GM13977 (cell line): ENCODE results near the gene NCAPG.

Experiments
- DNase-seq: peaks from one replicate; pipeline ENCODE4 v3.0.0; 2012; ENCODE audit warnings: low spot score
- in situ Hi-C: fragments of 300-500 bp; cut with MboI; formaldehyde crosslinking; loops from one replicate; pipeline ENCODE4 v1.12.0; 2022; ENCODE audit warnings: low sequenced_read_pairs, low pct_unique_long_range_greater_than_20kb, mixed read lengths, inconsistent platforms; ENCODE audit not compliant: unreplicated experiment
- TF ChIP-seq, protein P1 (sequence below): IDR thresholded peaks from 2 replicates; pipeline ENCODE4 v1.5.1; 2012; ENCODE audit warnings: mild to moderate bottlenecking, control low read depth; ENCODE audit not compliant: insufficient read depth; ENCODE audit errors: extremely low read depth, missing control alignments

The NCAPG gene

DNA sequence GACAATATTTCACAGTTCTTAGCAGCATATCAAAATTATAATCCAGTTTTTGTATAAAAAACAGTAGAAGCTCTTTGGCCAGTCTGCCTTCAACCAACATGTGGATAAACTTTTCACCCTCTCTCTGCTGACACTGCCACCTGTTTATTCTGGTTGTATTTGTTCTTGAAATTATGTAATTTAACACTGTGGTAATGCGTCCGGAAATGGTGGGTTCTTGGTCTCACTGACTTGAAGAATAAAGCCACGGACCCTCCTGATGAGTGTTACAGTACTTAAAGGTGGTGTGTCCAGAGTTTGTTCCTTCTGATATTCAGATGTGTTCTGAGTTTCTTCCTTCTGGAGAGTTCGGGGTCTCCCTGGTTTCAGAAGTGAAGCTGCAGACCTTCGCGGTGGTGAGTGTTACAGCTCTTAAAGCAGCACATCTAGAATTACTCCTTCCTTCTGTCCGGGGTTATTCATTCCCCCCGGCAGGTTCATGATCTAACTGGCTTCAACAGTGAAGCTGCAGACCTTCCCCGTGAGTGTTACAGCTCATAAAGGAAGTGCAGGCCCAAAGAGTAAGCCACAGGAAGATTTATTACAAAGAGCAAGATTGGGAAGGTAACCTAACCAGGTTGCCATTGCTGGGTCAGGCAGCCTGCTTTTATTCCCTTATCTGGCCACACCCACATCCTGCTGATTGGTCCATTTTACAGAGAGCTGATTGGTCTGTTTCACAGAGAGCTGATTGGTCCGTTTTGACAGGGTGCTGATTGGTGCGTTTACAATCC is 45.1 kb upstream of the NCAPG start:
- in situ Hi-C loops = no loop called here
- TF ChIP-seq, protein P1, sequence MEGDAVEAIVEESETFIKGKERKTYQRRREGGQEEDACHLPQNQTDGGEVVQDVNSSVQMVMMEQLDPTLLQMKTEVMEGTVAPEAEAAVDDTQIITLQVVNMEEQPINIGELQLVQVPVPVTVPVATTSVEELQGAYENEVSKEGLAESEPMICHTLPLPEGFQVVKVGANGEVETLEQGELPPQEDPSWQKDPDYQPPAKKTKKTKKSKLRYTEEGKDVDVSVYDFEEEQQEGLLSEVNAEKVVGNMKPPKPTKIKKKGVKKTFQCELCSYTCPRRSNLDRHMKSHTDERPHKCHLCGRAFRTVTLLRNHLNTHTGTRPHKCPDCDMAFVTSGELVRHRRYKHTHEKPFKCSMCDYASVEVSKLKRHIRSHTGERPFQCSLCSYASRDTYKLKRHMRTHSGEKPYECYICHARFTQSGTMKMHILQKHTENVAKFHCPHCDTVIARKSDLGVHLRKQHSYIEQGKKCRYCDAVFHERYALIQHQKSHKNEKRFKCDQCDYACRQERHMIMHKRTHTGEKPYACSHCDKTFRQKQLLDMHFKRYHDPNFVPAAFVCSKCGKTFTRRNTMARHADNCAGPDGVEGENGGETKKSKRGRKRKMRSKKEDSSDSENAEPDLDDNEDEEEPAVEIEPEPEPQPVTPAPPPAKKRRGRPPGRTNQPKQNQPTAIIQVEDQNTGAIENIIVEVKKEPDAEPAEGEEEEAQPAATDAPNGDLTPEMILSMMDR = no peak
- DNase-seq = no peak

DNA sequence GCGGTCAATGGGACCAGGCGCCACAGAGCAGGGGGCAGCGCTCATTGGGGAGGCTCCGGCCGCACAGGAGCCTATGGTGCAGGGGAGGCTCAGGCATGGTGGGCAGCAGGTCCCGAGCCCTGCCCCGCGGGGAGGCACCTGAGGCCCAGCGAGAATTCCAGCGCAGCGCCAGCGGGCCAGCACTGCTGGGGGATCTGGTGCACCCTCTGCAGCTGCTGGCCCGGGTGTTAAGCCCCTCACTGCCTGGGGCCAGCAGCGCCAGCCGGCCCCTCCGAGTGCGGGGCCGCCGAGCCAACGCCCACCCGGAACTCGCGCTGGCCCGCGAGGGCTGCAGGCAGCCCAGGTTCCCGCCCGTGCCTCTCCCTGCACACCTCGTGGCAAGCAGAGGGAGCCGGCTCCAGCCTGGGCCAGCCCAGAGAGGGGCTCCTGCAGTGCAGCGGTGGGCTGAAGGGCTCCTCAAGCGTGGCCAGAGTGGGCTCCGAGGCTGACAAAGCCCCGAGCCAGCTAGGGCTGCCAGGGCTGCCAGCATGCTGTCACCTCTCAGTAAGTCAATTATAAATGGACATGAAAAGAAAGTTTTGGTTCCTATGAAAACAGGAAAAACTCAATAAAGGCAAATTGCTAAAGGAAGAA is 43.8 kb upstream of the NCAPG start:
- TF ChIP-seq, protein P1 = no peak
- in situ Hi-C loops = no loop called here
- DNase-seq = no peak

DNA sequence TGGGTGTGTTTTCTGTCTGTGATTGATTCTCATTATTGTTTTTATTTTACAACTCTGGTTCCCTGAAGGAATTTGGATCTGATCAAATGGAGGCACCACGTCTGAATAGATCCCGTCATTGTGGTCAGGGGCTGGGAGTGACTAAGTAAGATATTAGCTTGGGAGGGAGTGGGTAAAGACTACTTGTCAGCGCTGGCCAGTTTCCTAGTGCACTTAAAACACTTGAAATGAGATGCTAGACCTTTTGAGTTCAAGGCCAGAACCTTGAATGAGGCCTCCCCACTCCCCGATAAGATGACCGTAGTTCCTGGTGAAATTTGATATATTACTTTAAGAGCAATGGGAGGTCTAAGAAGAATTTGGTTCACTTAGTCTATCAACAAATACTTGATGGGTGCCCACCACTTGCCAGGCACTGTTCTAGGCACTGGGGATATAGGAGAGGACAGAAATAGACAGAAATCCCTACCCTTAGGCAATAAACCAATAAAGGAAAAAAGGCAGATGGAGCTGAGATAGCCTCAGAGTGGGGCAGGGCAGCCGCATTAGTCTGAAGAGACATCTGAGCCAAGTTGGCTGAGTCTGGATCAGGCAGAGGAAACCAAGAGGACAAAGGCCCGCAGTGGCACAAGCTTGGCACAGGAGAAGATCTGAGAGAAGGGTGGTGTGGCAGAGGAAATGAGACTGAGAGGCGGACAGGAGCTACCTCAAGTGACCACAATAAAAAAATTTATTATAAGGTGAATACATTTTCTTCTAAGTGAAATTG is 41.2 kb upstream of the NCAPG start:
- in situ Hi-C loops = no loop called here
- DNase-seq = no peak
- TF ChIP-seq, protein P1 = no peak

DNA sequence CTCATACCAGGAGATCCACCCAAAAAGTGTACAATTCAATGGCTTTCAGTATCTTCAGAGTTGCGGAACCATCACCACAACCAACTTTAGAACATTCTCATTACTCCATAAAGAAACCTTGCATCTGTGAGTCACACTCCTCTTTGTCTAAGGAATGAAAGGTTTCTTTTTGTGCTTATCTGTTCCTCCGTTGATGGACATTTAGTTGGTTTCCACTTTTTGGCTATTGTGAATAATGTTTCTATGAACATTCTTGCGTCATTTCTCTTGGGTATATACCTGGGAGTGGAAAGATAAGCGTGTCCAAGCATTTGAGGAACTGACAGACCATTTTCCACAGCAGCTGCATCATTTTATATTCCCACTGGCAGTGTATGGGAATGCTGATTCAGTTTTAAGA is 39.9 kb upstream of the NCAPG start:
- DNase-seq = no peak
- TF ChIP-seq, protein P1 = no peak
- in situ Hi-C loops = no loop called here

DNA sequence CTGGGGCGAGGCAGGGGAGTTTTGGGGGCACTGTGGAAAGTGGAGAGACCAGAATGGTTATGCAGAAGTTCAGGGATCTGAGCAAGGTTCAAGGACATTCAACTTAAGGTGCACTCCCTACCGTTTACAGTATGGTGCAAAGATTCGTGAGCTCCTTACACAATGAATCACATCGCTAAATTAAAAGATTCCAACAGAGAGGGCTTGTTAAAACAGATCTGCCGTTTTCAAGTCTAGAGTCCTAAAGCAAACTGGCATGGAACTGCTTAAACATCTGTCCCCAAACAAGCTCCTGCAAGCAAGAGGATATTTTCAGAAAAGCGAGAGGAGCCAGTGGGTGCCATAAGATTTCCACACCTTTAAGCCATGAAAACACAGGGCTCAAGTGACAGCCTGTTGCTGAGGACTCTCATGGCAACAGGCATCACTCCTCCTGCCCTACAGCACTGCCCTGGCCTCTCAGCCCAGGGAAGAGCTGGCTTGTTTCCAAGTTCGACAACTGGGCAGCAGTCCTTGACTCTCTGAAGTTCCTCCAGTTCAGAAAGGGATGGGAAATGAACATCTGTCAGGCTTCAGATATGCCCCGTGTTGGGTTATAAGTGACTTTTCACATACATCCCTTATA is 39.4 kb upstream of the NCAPG start:
- TF ChIP-seq, protein P1 = no peak
- DNase-seq = no peak
- in situ Hi-C loops = no loop called here

DNA sequence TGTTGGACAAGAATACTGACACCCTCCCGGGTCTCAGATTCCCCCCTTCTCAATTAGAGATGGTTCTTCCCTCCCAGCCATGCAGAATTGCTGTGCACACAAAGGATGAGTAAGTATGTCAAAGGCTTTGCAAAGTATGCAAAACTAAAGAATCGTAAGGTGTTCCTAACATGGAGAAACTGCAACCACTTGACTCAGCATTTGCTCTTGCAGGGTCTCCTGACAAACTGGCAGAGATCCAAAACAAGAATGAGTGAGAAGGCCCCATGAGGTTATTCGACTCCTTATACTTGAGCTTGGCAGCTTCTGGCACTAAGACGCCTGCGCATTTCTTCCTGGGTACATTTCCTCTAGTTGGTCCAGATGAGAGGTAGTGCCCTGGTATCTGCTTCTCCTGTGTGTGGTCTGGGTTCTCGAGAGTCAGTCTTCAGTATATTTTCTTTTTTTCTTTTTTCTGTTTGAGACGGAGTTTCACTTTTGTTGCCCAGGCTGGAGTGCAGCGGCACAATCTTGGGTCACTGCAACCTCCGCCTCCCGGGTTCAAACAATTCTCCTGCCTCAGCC is 37.6 kb upstream of the NCAPG start:
- TF ChIP-seq, protein P1 = no peak
- DNase-seq = no peak
- in situ Hi-C loops = no loop called here
